K562 (cell line): Measurements from ENCODE around the gene SLC13A1. TPM values are rescaled to one million over a fixed set of nuclear protein-coding genes. Genes with fewer than 3 reads are reported as not detected.

ENCODE experiments used
- ATAC-seq: fragments of 200-7000 bp; cut with Tn5 transposase; 3 replicates; pipeline ENCODE4 v1.9.1; 2020; ENCODE audit warnings: moderate library complexity
- BruUV-seq: library from RNA; stranded (reverse); fragments of 400-500 nt; replicated peaks from 2 replicates; lab custom pipeline; 2021; lab: Mats Ljungman, UMichigan
- CTCF ChIA-PET: fragments of 300-600 bp; formaldehyde crosslinking; extraction: SDS; loops from one replicate; lab custom pipeline; 2021; ENCODE audit warnings: low intra/inter-chr PET ratio; lab: Yijun Ruan, JAX
- POLR2A ChIA-PET: fragments of 300-600, 350-650 bp; sonication (Branson Sonifier 250); formaldehyde crosslinking; extraction: SDS; loops from one replicate; lab custom pipeline; 2021; ENCODE audit warnings: antibody characterized with exemption, inconsistent platforms; lab: Yijun Ruan, JAX
- DNase-seq, 4 experiments: peaks; one replicate each; pipeline versions ENCODE4 v3.0.0 to v3.0.0-alpha.2; 2011 to 2018; ENCODE audit warnings: low spot score in 3 of 4, mixed read lengths in 3 of 4; ENCODE audit errors: extremely low read depth in 1 of 4
- FAIRE-seq: peaks from 2 replicates; lab custom pipeline; 2011; peaks lifted over from hg19 to GRCh38; lab: Jason Lieb, UNC
- H2AFZ ChIP-seq: 2 replicates; pipeline ENCODE4 v1.6.0; 2011; ENCODE audit warnings: low read depth, low read length, control low read depth, inconsistent platforms
- H3K27ac ChIP-seq: fragments of 200-600 bp; 3 replicates; pipeline ENCODE4 v1.8.0; 2011; ENCODE audit warnings: low read depth, mild to moderate bottlenecking, control low read depth, inconsistent platforms, low read length, moderate library complexity, mixed read lengths; ENCODE audit errors: extremely low read depth
- H3K27me3 ChIP-seq, 2 experiments: fragments of 300-600 bp in 1 of 2; 2 replicates in 1 of 2; 3 replicates in 1 of 2; pipeline versions ENCODE4 v1.6.0 to v1.8.0; 2011; ENCODE audit warnings: inconsistent platforms in 2 of 2, low read length in 2 of 2, mild to moderate bottlenecking in 1 of 2, mixed read lengths in 1 of 2, moderate library complexity in 1 of 2; ENCODE audit not compliant: control insufficient read depth in 2 of 2, insufficient read depth in 2 of 2
- H3K36me3 ChIP-seq: fragments of 300-600 bp; 3 replicates; pipeline ENCODE4 v1.8.0; 2011; ENCODE audit warnings: mild to moderate bottlenecking, low read length, inconsistent platforms; ENCODE audit not compliant: control insufficient read depth, insufficient read depth
- H3K4me1 ChIP-seq, 2 experiments: fragments of 200-600 bp in 1 of 2; replicated peaks in 1 of 2; 2 replicates in 1 of 2; 3 replicates in 1 of 2; pipeline versions ENCODE4 v1.5.1 to v1.8.0; 2011; ENCODE audit warnings: inconsistent platforms in 2 of 2, low read length in 2 of 2, mild to moderate bottlenecking in 1 of 2, mixed read lengths in 1 of 2, moderate library complexity in 1 of 2; ENCODE audit not compliant: control insufficient read depth in 2 of 2, insufficient read depth in 2 of 2
- H3K4me2 ChIP-seq: 2 replicates; pipeline ENCODE4 v1.6.1; 2011; ENCODE audit warnings: low read length, control low read depth, inconsistent platforms, mixed read lengths; ENCODE audit not compliant: insufficient read depth
- H3K4me3 ChIP-seq: fragments of 200-600 bp; sonication (generic), shearing (Covaris generic); 2 replicates; pipeline ENCODE4 v1.5.1; 2016; ENCODE audit warnings: control low read depth, inconsistent platforms
- H3K79me2 ChIP-seq: fragments of 200-600 bp; 3 replicates; pipeline ENCODE4 v1.8.0; 2011; ENCODE audit warnings: low read length, inconsistent platforms; ENCODE audit not compliant: control insufficient read depth, insufficient read depth
- H3K9ac ChIP-seq, 2 experiments: 2 replicates each; pipeline versions ENCODE4 v1.6.0 to v1.6.1; 2011; ENCODE audit warnings: low read depth in 2 of 2, low read length in 2 of 2, control low read depth in 1 of 2, inconsistent platforms in 1 of 2, mild to moderate bottlenecking in 1 of 2, mixed read lengths in 1 of 2; ENCODE audit not compliant: insufficient read depth in 1 of 2
- H3K9me1 ChIP-seq: one replicate; pipeline ENCODE4 v1.6.0; 2011; ENCODE audit warnings: inconsistent platforms, mild to moderate bottlenecking, low read length, moderate library complexity; ENCODE audit not compliant: control insufficient read depth, insufficient read depth
- H3K9me3 ChIP-seq: replicated peaks from 2 replicates; pipeline ENCODE4 v1.5.1; 2011; ENCODE audit warnings: low read depth, low read length, inconsistent platforms; ENCODE audit not compliant: control insufficient read depth, insufficient read depth
- H4K20me1 ChIP-seq: replicated peaks from 2 replicates; pipeline ENCODE4 v1.6.1; 2011; ENCODE audit warnings: low read length, inconsistent platforms, mixed read lengths; ENCODE audit not compliant: control insufficient read depth, insufficient read depth
- BCOR ChIP-seq: fragments of 450-650 bp; IDR thresholded peaks from 2 replicates; pipeline ENCODE4 v1.6.1; 2016
- CHD4 ChIP-seq: fragments of 200-600 bp; sonication (generic); IDR thresholded peaks from 3 replicates; pipeline ENCODE4 v1.6.1; 2012; ENCODE audit warnings: low read depth, mild to moderate bottlenecking, mixed read lengths, low read length, inconsistent platforms; ENCODE audit not compliant: insufficient read depth, insufficient replicate concordance, poor library complexity, severe bottlenecking
- ERF ChIP-seq: fragments of 450-650 bp; formaldehyde crosslinking; IDR thresholded peaks from 2 replicates; pipeline ENCODE4 v1.4.0; 2020; ENCODE audit warnings: mild to moderate bottlenecking, mixed read lengths
- HMBOX1 ChIP-seq: sonication (generic); IDR thresholded peaks from 2 replicates; pipeline ENCODE4 v1.6.1; 2016
- KLF13 ChIP-seq: fragments of 450-650 bp; IDR thresholded peaks from 2 replicates; pipeline ENCODE4 v1.6.1; 2016; ENCODE audit warnings: missing genetic modification characterization, low read depth, mild to moderate bottlenecking, missing compliant biosample characterization, moderate library complexity, borderline replicate concordance
- MCM2 ChIP-seq: fragments of 450-650 bp; IDR thresholded peaks from 2 replicates; pipeline ENCODE4 v1.6.1; 2017; ENCODE audit warnings: low read depth, mild to moderate bottlenecking
- NFATC3 ChIP-seq: fragments of 450-650 bp; IDR thresholded peaks from 2 replicates; pipeline ENCODE4 v1.6.1; 2017; ENCODE audit warnings: mild to moderate bottlenecking
- PRMT5 ChIP-seq: sonication (generic); formaldehyde crosslinking; IDR thresholded peaks from 2 replicates; pipeline ENCODE4 v1.5.0; 2020; ENCODE audit warnings: missing genetic modification reagents
- RFX5 ChIP-seq: IDR thresholded peaks from 2 replicates; pipeline ENCODE4 v1.6.1; 2011; ENCODE audit warnings: low read depth, mild to moderate bottlenecking, improper control_type of control experiment, low read length
- SMARCE1 ChIP-seq: fragments of 450-650 bp; IDR thresholded peaks from 2 replicates; pipeline ENCODE4 v1.7.1; 2016; ENCODE audit warnings: mild to moderate bottlenecking
- TRIM28 ChIP-seq: fragments of 450-650 bp; IDR thresholded peaks from 2 replicates; pipeline ENCODE4 v1.6.1; 2017
- ZBTB40 ChIP-seq, 2 experiments: fragments of 450-650 bp in 1 of 2; sonication (generic) in 1 of 2; formaldehyde crosslinking in 1 of 2; IDR thresholded peaks; 2 replicates each; pipeline versions ENCODE4 v1.7.1 to v1.9.0; 2016 to 2022; ENCODE audit warnings: inconsistent platforms in 1 of 2, mild to moderate bottlenecking in 1 of 2, missing genetic modification reagents in 1 of 2
- ZSCAN32 ChIP-seq: fragments of 450-650 bp; formaldehyde crosslinking; IDR thresholded peaks from 2 replicates; pipeline ENCODE4 v1.4.0; 2020; ENCODE audit warnings: mild to moderate bottlenecking, moderate library complexity
- WGBS: fragments of 100-300 bp; shearing (Covaris generic); methylation state at CpG from one replicate; pipeline ENCODE4 v1.1.6; 2016; ENCODE audit warnings: low coverage, mixed read lengths; ENCODE audit not compliant: insufficient coverage; ENCODE audit errors: missing lambda C conversion rate; 5-methylcytosine and 5-hydroxymethylcytosine counted together
- in situ Hi-C: fragments of 300-500 bp; cut with MboI; formaldehyde crosslinking; loops from 4 replicates; pipeline ENCODE4 v1.15.0; 2018; ENCODE audit warnings: inconsistent platforms, mixed read lengths
- intact Hi-C: fragments of 100-400 bp; cut with micrococcal nuclease; formaldehyde crosslinking; loops from 2 replicates; pipeline ENCODE4 v1.14.2; 2022
- polyA plus RNA-seq, 8 experiments: library from polyadenylated mRNA; depleted of rRNA in 4 of 8; stranded (reverse) in 5 of 8; unstranded in 3 of 8; fragments of >200 nt; fragmentation: Nextera tagmentation in 2 of 8; fragmentation: Illumina TruSeq in 1 of 8; extraction: Ambion mirVana in 2 of 8; extraction: Trizol in 1 of 8; gene quantifications; 2 replicates each; pipeline versions ENCODE4 v1.2.1 to v1.2.3, GENCODE V29; 2011 to 2014; ENCODE audit warnings: inconsistent platforms in 1 of 8, missing spikeins in 1 of 8
- total RNA-seq, 7 experiments: library from RNA; depleted of rRNA in 6 of 7; stranded (reverse); fragments of >200 nt in 6 of 7; fragmentation: Illumina TruSeq in 2 of 7; extraction: Trizol in 2 of 7; gene quantifications; 2 replicates each; pipeline versions ENCODE4 v1.2.1 to v1.2.3, GENCODE V29; 2011 to 2021; ENCODE audit warnings: low replicate concordance in 1 of 7

Gene SLC13A1
- total and polyA plus RNA-seq, 9 of the 15 experiments (the other 6 are each of a cell fraction or from before 2014, with no cell fraction given) = 0.04 TPM; not detected in 8

- no peak overlapping the region for H2AFZ ChIP-seq
- no peaks in the 10 kb centered on the region for H3K4me1 ChIP-seq
- H3K9me1 ChIP-seq = no peaks in the 10 kb centered on the region
- H3K27me3 ChIP-seq = no peaks in the 10 kb centered on the region
- no TSS peak for BruUV-seq
- no peaks in the 10 kb centered on the region for H4K20me1 ChIP-seq
- no peak overlapping the region for H3K27ac ChIP-seq
- FAIRE-seq (no peak), DNase-seq (no peak), ATAC-seq (no peak)
- H3K36me3 ChIP-seq = no peaks in the 10 kb centered on the region
- intact Hi-C loops (no loop called here), in situ Hi-C loops (no loop called here)
- CTCF ChIA-PET = no interaction called here
- no peak overlapping the region for H3K4me2 ChIP-seq
- WGBS = 0% methylated on average over 3 of the region's 3 CpGs
- no peak for TF ChIP-seq KLF13
- no peak for TF ChIP-seq HMBOX1
- TF ChIP-seq SMARCE1 = no peak
- no peak for TF ChIP-seq CHD4
- TF ChIP-seq RFX5 = no peak
- no peak for TF ChIP-seq PRMT5 (CRISPR knock-in tag)
- TF ChIP-seq TRIM28 = no peak
- TF ChIP-seq ZSCAN32 (CRISPR knock-in tag) = no peak
- TF ChIP-seq MCM2 = no peak
- no peak for TF ChIP-seq NFATC3
- no peak for TF ChIP-seq ERF
- no peak for TF ChIP-seq ZBTB40 (IDR thresholded peaks at IDR 0.05)
- no peak for TF ChIP-seq ZBTB40 (CRISPR knock-in tag; IDR thresholded peaks at IDR 0.05)
- no peak for TF ChIP-seq BCOR
- no peak overlapping the region for H3K9ac ChIP-seq
- POLR2A ChIA-PET = no interaction called here
- H3K79me2 ChIP-seq = no peaks in the 10 kb centered on the region
- H3K9me3 ChIP-seq = no peaks in the 10 kb centered on the region
- no peak overlapping the region for H3K4me3 ChIP-seq
Observed at GRCh38 chr7:123125231-123125630, 74.5 kb downstream of the SLC13A1 start.
